Uterus (tissue), 2 donors: ENCODE results near the gene SHB.

ENCODE experiments used
- POLR2A ChIP-seq, 2 donors: fragments of 450-650 bp; IDR thresholded peaks; one replicate each; pipeline ENCODE4 v1.6.1; 2016; ENCODE audit warnings: antibody characterized with exemption in 2 of 2, mild to moderate bottlenecking in 1 of 2, moderate library complexity in 1 of 2
- TF ChIP-seq, protein P1 (sequence below), 4 experiments: fragments of 200-600 bp in 2 of 4; fragments of 450-650 bp in 2 of 4; sonication (generic) in 2 of 4; IDR thresholded peaks; one replicate each; pipeline ENCODE4 v1.5.1; 2016 to 2019; ENCODE audit warnings: antibody characterized with exemption in 4 of 4, mild to moderate bottlenecking in 2 of 4, moderate library complexity in 1 of 4

GRCh38 chr9:37995961-37996818 lies 72.8 kb downstream of the SHB start:
- TF ChIP-seq, protein P1, sequence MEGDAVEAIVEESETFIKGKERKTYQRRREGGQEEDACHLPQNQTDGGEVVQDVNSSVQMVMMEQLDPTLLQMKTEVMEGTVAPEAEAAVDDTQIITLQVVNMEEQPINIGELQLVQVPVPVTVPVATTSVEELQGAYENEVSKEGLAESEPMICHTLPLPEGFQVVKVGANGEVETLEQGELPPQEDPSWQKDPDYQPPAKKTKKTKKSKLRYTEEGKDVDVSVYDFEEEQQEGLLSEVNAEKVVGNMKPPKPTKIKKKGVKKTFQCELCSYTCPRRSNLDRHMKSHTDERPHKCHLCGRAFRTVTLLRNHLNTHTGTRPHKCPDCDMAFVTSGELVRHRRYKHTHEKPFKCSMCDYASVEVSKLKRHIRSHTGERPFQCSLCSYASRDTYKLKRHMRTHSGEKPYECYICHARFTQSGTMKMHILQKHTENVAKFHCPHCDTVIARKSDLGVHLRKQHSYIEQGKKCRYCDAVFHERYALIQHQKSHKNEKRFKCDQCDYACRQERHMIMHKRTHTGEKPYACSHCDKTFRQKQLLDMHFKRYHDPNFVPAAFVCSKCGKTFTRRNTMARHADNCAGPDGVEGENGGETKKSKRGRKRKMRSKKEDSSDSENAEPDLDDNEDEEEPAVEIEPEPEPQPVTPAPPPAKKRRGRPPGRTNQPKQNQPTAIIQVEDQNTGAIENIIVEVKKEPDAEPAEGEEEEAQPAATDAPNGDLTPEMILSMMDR (IDR thresholded peaks at IDR 0.05): no peak
- TF ChIP-seq POLR2A (IDR thresholded peaks at IDR 0.05): no peak
